SU-DHL-6 (cell line): ENCODE data around the gene OR11A1.
"Not testable (repeated sequence)": the region's sequence is repeated elsewhere in the genome, so short reads cannot be mapped to it uniquely, and the experiment has no call there.

Experiments used
- H2AFZ ChIP-seq: fragments of 200-600 bp; sonication (generic); 2 replicates; pipeline ENCODE4 v1.6.1; 2014; ENCODE audit warnings: low read depth, mild to moderate bottlenecking, moderate library complexity, mixed read lengths, antibody characterized with exemption, low read length; ENCODE audit not compliant: severe bottlenecking
- H3F3A ChIP-seq: fragments of 200-600 bp; shearing (Covaris generic); 2 replicates; pipeline ENCODE4 v1.6.0; 2016; ENCODE audit warnings: antibody characterized with exemption, mild to moderate bottlenecking; ENCODE audit not compliant: insufficient read depth
- H3K27ac ChIP-seq: fragments of 200-600 bp; sonication (generic); 2 replicates; pipeline ENCODE4 v1.5.1; 2016; ENCODE audit warnings: low read depth, mild to moderate bottlenecking, low read length, moderate library complexity, mixed read lengths
- H3K27me3 ChIP-seq: fragments of 200-600 bp; sonication (generic), shearing (Covaris generic); 2 replicates; pipeline ENCODE4 v1.6.0; 2014; ENCODE audit warnings: mild to moderate bottlenecking, low read length
- H3K36me3 ChIP-seq: fragments of 200-600 bp; sonication (generic); 2 replicates; pipeline ENCODE4 v1.6.1; 2014; ENCODE audit warnings: mild to moderate bottlenecking, low read length, mixed read lengths
- H3K4me2 ChIP-seq: fragments of 300-600, 200-600 bp; shearing (Covaris generic), sonication (generic); 2 replicates; pipeline ENCODE4 v1.6.0; 2014; ENCODE audit warnings: low read length, low read depth, mild to moderate bottlenecking; ENCODE audit not compliant: poor library complexity, severe bottlenecking
- H3K4me3 ChIP-seq: fragments of 200-600 bp; sonication (generic); 2 replicates; pipeline ENCODE4 v1.5.1; 2014; ENCODE audit warnings: antibody characterized with exemption, low read length, mild to moderate bottlenecking, mixed read lengths; ENCODE audit not compliant: insufficient read depth, poor library complexity, severe bottlenecking
- H3K79me2 ChIP-seq: fragments of 200-600 bp; sonication (generic); 2 replicates; pipeline ENCODE4 v1.6.1; 2014; ENCODE audit warnings: mild to moderate bottlenecking, low read length, moderate library complexity; ENCODE audit not compliant: insufficient read depth
- H3K9ac ChIP-seq: fragments of 200-600 bp; sonication (generic); 2 replicates; pipeline ENCODE4 v1.7.0; 2014; ENCODE audit warnings: mild to moderate bottlenecking, low read length
- H3K9me2 ChIP-seq: fragments of 200-600 bp; sonication (generic); replicated peaks from 2 replicates; pipeline ENCODE4 v1.6.1; 2014; ENCODE audit warnings: low read length; ENCODE audit not compliant: insufficient read depth
- H3K9me3 ChIP-seq: fragments of 200-600 bp; sonication (generic); 2 replicates; pipeline ENCODE4 v1.6.1; 2014; ENCODE audit warnings: low read length, mixed read lengths; ENCODE audit not compliant: insufficient read depth
- H4K20me1 ChIP-seq: fragments of 200-600 bp; sonication (generic); 2 replicates; pipeline ENCODE4 v1.6.1; 2014; ENCODE audit warnings: low read depth, mild to moderate bottlenecking, antibody characterized with exemption, low read length, moderate library complexity, mixed read lengths
- CTCF ChIP-seq: fragments of 200-600 bp; sonication (generic); IDR thresholded peaks from one replicate; pipeline ENCODE4 v1.5.1; 2017; ENCODE audit warnings: antibody characterized with exemption, mild to moderate bottlenecking, low read length, moderate library complexity; ENCODE audit not compliant: insufficient read depth, poor library complexity, severe bottlenecking
- EZH2phosphoT487 ChIP-seq: fragments of 200-600 bp; sonication (generic), shearing (Covaris generic); conservative IDR thresholded peaks from 2 replicates; pipeline ENCODE4 v1.6.1; 2018; ENCODE audit warnings: mild to moderate bottlenecking, antibody characterized with exemption, low read length, moderate library complexity, mixed read lengths

OR11A1 gene

GRCh38 chr6:29451471-29452193 is 5.2 kb downstream of the OR11A1 start:
- H3K9ac ChIP-seq: no peak overlapping the region
- 0 out of 2 replicates have a peak, but pooled peaks cover 7% of the 10 kb centered on the region for H3K9me3 ChIP-seq
- no peak overlapping the region for H3K4me2 ChIP-seq
- no peak overlapping the region for H3K4me3 ChIP-seq
- no peaks in the 10 kb centered on the region for H4K20me1 ChIP-seq
- H3K79me2 ChIP-seq: no peaks in the 10 kb centered on the region
- no peaks in the 10 kb centered on the region for H3K36me3 ChIP-seq
- no peak overlapping the region for H2AFZ ChIP-seq
- H3F3A ChIP-seq: no peaks in the 10 kb centered on the region
- H3K27ac ChIP-seq: no peak overlapping the region
- H3K27me3 ChIP-seq: no peaks in the 10 kb centered on the region
- H3K9me2 ChIP-seq: no peaks in the 10 kb centered on the region
- TF ChIP-seq EZH2phosphoT487 (no peak), CTCF (no peak)

GRCh38 chr6:29447670-29448069 is 9.2 kb downstream of the OR11A1 start:
- TF ChIP-seq CTCF (no peak), EZH2phosphoT487 (no peak)
- no peak overlapping the region for H3K9ac ChIP-seq
- no peak overlapping the region for H2AFZ ChIP-seq
- H3K36me3 ChIP-seq: no peaks in the 10 kb centered on the region
- no peaks in the 10 kb centered on the region for H4K20me1 ChIP-seq
- no peak overlapping the region for H3K4me2 ChIP-seq
- no peaks in the 10 kb centered on the region for H3K79me2 ChIP-seq
- H3K9me3 ChIP-seq: 0 out of 2 replicates have a peak, but pooled peaks cover 7% of the 10 kb centered on the region
- no peaks in the 10 kb centered on the region for H3K27me3 ChIP-seq
- H3K27ac ChIP-seq: no peak overlapping the region
- H3K4me3 ChIP-seq: no peak overlapping the region
- H3K9me2 ChIP-seq: no peaks in the 10 kb centered on the region
- no peaks in the 10 kb centered on the region for H3F3A ChIP-seq

- H3K9me2 ChIP-seq, H3K4me3 ChIP-seq, H4K20me1 ChIP-seq, H3K79me2 ChIP-seq, H2AFZ ChIP-seq, H3K27me3 ChIP-seq, H3K27ac ChIP-seq, H3F3A ChIP-seq, H3K9ac ChIP-seq, H3K4me2 ChIP-seq, H3K9me3 ChIP-seq, H3K36me3 ChIP-seq: not testable (repeated sequence)
Observed at GRCh38 chr6:29444031-29444430, 12.8 kb downstream of the OR11A1 start.

- no peaks in the 10 kb centered on the region for H3K79me2 ChIP-seq
- no peak overlapping the region for H2AFZ ChIP-seq
- H3K9ac ChIP-seq: no peak overlapping the region
- H4K20me1 ChIP-seq: no peaks in the 10 kb centered on the region
- H3K4me3 ChIP-seq: no peak overlapping the region
- H3K9me3 ChIP-seq: no peaks in the 10 kb centered on the region
- H3K27ac ChIP-seq: no peak overlapping the region
- H3K4me2 ChIP-seq: no peak overlapping the region
- H3K9me2 ChIP-seq: no peaks in the 10 kb centered on the region
- H3K27me3 ChIP-seq: no peaks in the 10 kb centered on the region
- H3F3A ChIP-seq: no peaks in the 10 kb centered on the region
- no peaks in the 10 kb centered on the region for H3K36me3 ChIP-seq
- no peak for TF ChIP-seq EZH2phosphoT487
- no peak for TF ChIP-seq CTCF
Observed at GRCh38 chr6:29442719-29443118, 14.2 kb downstream of the OR11A1 start.
